GM18873 (cell line): ENCODE measurements around the gene ART4.

Experiments
- ATAC-seq: cut with Tn5 transposase; IDR thresholded peaks from one replicate; pipeline ENCODE4 v1.9.1; 2021; ENCODE audit warnings: mild to moderate bottlenecking, moderate library complexity, moderate number of reproducible peaks; ENCODE audit not compliant: unreplicated experiment, low FRiP score

ART4 gene

GRCh38 chr12:14811486-14811885 lies 31.8 kb downstream of the ART4 start:
- ATAC-seq, result no peak

GRCh38 chr12:14810953-14811483 lies 32.3 kb downstream of the ART4 start:
- ATAC-seq, result no peak

- no peak for ATAC-seq
Measured at GRCh38 chr12:14810167-14810952, 33.0 kb downstream of the ART4 start.

GRCh38 chr12:14803830-14804160 lies 39.5 kb downstream of the ART4 start:
- ATAC-seq, result peak; percentile 14

GRCh38 chr12:14803011-14803829 lies 40.1 kb downstream of the ART4 start, which contains the start of the genes C12orf60 and WBP11:
Gene C12orf60, plus strand, starts transcription at chr12:14803670. Its CDS starts 19,266 bp downstream, at chr12:14822936.
Gene WBP11, minus strand, starts transcription at chr12:14803478. Its CDS starts 2,095 bp downstream, at chr12:14801383.
- peak; percentile 100 for ATAC-seq

GRCh38 chr12:14802721-14803010 lies 40.7 kb downstream of the ART4 start:
- ATAC-seq, result no peak

GRCh38 chr12:14802247-14802646 lies 41.1 kb downstream of the ART4 start:
- ATAC-seq, result no peak

GRCh38 chr12:14795028-14795448 lies 48.3 kb downstream of the ART4 start:
- no peak for ATAC-seq

GRCh38 chr12:14785568-14785967 lies 57.8 kb downstream of the ART4 start:
- ATAC-seq, result no peak

- ATAC-seq, result no peak
Measured at GRCh38 chr12:14784471-14784870, 58.9 kb downstream of the ART4 start.

- ATAC-seq, result no peak
Measured at GRCh38 chr12:14782756-14783155, 60.6 kb downstream of the ART4 start.

GRCh38 chr12:14781563-14781962 lies 61.8 kb downstream of the ART4 start:
- no peak for ATAC-seq

- ATAC-seq, result no peak
Measured at GRCh38 chr12:14780859-14781258, 62.5 kb downstream of the ART4 start.

GRCh38 chr12:14779834-14780233 lies 63.5 kb downstream of the ART4 start:
- ATAC-seq, result no peak

GRCh38 chr12:14777271-14777670 lies 66.1 kb downstream of the ART4 start:
- no peak for ATAC-seq

- ATAC-seq, result no peak
Measured at GRCh38 chr12:14776236-14776961, 66.9 kb downstream of the ART4 start.

GRCh38 chr12:14775636-14775980 lies 67.7 kb downstream of the ART4 start:
- ATAC-seq, result no peak
